Measurements from ENCODE around the gene NDUFV1.
A peak's percentile ranks its signal among the peaks of the same experiment; 100 is the strongest.
"Not testable (repeated sequence)": the region's sequence is repeated elsewhere in the genome, so short reads cannot be mapped to it uniquely, and the experiment has no call there.

Gene NDUFV1

DNA sequence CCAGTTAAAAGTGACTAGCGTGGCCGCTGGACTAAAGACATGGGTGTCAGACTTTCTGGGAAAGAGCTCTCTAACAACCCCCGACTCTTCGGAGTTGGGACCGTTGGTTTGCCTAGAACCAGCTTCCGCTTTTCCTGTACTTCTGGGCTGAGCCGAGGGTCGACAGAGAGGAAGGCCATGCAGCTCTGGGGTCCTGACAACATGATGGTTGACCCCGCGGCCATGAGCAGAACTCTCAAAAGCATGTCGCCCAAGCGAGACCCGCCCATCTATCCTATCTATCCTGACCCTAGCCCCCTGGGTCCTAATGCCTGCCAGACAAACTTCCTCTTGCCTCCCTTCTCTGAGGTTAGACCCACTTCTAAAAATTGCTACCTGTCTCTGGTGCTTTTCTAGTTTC lies 13.9 kb downstream of the NDUFV1 start:
- H3K27me3 Mint-ChIP-seq; H3K4me3 Mint-ChIP-seq; DNase-seq (ENCODE audit: low spot score in 2 of 2); H3K36me3 Mint-ChIP-seq; ATAC-seq (ENCODE audit: low read depth); H3K9me3 Mint-ChIP-seq; H3K27ac Mint-ChIP-seq; H3K4me1 Mint-ChIP-seq: not testable (repeated sequence)

DNA sequence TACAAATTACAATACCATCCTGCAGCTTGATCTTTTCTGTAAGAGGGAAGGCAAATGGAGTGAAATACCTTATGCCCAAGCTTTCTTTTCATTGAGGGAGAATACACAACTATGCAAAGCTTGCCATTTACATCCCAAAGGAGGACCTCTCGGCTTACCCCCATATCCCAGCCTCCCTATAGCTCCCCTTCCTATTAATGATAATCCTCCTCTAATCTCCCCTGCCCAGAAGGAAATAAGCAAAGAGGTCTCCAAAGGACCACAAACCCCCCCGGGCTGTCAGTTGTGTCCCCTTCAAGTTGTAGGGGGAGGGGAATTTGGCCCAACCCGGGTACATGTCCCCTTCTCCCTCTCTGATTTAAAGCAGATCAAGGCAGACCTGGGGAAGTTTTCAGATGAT lies 15.2 kb downstream of the NDUFV1 start:
- not testable (repeated sequence) for H3K4me3 Mint-ChIP-seq; DNase-seq (ENCODE audit: low spot score in 2 of 2); H3K27ac Mint-ChIP-seq; H3K36me3 Mint-ChIP-seq; H3K27me3 Mint-ChIP-seq; H3K4me1 Mint-ChIP-seq; H3K9me3 Mint-ChIP-seq; ATAC-seq (ENCODE audit: low read depth)

DNA sequence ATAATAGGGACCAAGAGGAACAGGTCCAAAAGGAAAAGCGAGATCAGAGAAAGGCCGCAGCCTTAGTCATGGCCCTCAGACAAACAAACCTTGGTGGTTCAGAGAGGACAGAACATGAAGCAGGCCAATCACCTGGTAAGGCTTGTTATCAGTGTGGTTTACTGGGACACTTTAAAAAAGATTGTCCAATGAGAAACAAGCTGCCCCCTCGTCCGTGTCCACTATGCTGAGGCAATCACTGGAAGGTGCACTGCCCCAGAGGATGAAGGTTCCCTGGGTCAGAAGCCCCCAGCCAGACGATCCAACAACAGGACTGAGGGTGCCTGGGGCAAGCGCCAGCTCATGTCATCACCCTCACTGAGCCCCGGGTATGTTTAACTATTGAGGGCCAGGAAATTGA lies 16.2 kb downstream of the NDUFV1 start:
- H3K36me3 Mint-ChIP-seq; ATAC-seq (ENCODE audit: low read depth); H3K4me1 Mint-ChIP-seq; DNase-seq (ENCODE audit: low spot score in 2 of 2); H3K27ac Mint-ChIP-seq; H3K9me3 Mint-ChIP-seq; H3K27me3 Mint-ChIP-seq; H3K4me3 Mint-ChIP-seq: not testable (repeated sequence)

- not testable (repeated sequence) for H3K27me3 Mint-ChIP-seq; H3K9me3 Mint-ChIP-seq; H3K36me3 Mint-ChIP-seq; H3K4me1 Mint-ChIP-seq; ATAC-seq (ENCODE audit: low read depth); DNase-seq (ENCODE audit: low spot score in 2 of 2); H3K4me3 Mint-ChIP-seq; H3K27ac Mint-ChIP-seq
These were observed 17.1 kb downstream of the NDUFV1 start for GRCh38 chr11:67623795-67624194.

- H3K27ac Mint-ChIP-seq, H3K4me3 Mint-ChIP-seq: not testable (repeated sequence)
These were observed 19.5 kb downstream of the NDUFV1 start for GRCh38 chr11:67626131-67626833.

DNA sequence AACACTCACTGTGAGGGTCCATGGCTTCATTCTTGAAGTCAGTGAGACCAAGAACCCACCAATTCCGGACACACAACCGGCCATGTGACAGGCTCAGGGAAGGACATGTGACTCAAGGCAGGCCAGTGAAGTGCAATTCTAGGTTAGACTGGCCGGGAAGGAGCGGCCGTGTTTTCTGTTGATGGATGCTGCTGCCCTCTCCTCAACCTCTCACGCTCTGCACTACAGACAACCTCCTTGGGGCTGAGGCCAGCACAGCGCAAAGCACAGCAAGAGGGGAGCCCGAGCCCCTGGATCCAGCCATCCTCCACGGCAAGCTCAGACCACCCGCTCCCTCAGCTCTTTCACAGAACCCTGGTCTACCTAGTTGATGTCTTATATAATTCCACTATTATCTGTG lies 20.2 kb downstream of the NDUFV1 start:
- Mint-ChIP-seq H3K27ac (no peak overlapping the region), H3K4me1 (peaks cover 14% of the 10 kb centered on the region), H3K4me3 (no peak overlapping the region)

More at GRCh38 chr11:67626131-67626833, 19.5 kb downstream of the NDUFV1 start:
- H3K4me1 Mint-ChIP-seq = peaks cover 14% of the 10 kb centered on the region
- DNase-seq (ENCODE audit: low spot score in 2 of 2); H3K27me3 Mint-ChIP-seq; H3K9me3 Mint-ChIP-seq; H3K36me3 Mint-ChIP-seq; ATAC-seq (ENCODE audit: low read depth): not testable (repeated sequence)

GRCh38 chr11:67627441-67627811 lies 20.7 kb downstream of the NDUFV1 start:
- Mint-ChIP-seq H3K4me1 (peaks cover 14% of the 10 kb centered on the region), H3K27me3 (no peaks in the 10 kb centered on the region), H3K9me3 (no peaks in the 10 kb centered on the region), H3K27ac (no peak overlapping the region), H3K4me3 (no peak overlapping the region), H3K36me3 (no peaks in the 10 kb centered on the region)
- ATAC-seq (ENCODE audit: low read depth) (no peak), DNase-seq (ENCODE audit: low spot score in 2 of 2) (no peak)

More for the DNA sequence above, 20.2 kb downstream of the NDUFV1 start:
- ATAC-seq (ENCODE audit: low read depth) (no peak), DNase-seq (ENCODE audit: low spot score in 2 of 2) (no peak)
- H3K36me3 Mint-ChIP-seq = no peaks in the 10 kb centered on the region
- H3K27me3 Mint-ChIP-seq = no peaks in the 10 kb centered on the region
- H3K9me3 Mint-ChIP-seq = no peaks in the 10 kb centered on the region

GRCh38 chr11:67627812-67628624 lies 21.3 kb downstream of the NDUFV1 start:
- no peaks in the 10 kb centered on the region for H3K9me3 Mint-ChIP-seq
- peak overlapping the region; percentile 27 for H3K4me3 Mint-ChIP-seq
- ATAC-seq (ENCODE audit: low read depth) = no peak
- H3K27ac Mint-ChIP-seq = no peak overlapping the region
- H3K4me1 Mint-ChIP-seq = peaks cover 14% of the 10 kb centered on the region
- no peak for DNase-seq (ENCODE audit: low spot score in 2 of 2)
- H3K27me3 Mint-ChIP-seq = no peaks in the 10 kb centered on the region
- no peaks in the 10 kb centered on the region for H3K36me3 Mint-ChIP-seq

- H3K27ac Mint-ChIP-seq = no peak overlapping the region
These were observed 22.1 kb downstream of the NDUFV1 start for GRCh38 chr11:67628710-67629385.

DNA sequence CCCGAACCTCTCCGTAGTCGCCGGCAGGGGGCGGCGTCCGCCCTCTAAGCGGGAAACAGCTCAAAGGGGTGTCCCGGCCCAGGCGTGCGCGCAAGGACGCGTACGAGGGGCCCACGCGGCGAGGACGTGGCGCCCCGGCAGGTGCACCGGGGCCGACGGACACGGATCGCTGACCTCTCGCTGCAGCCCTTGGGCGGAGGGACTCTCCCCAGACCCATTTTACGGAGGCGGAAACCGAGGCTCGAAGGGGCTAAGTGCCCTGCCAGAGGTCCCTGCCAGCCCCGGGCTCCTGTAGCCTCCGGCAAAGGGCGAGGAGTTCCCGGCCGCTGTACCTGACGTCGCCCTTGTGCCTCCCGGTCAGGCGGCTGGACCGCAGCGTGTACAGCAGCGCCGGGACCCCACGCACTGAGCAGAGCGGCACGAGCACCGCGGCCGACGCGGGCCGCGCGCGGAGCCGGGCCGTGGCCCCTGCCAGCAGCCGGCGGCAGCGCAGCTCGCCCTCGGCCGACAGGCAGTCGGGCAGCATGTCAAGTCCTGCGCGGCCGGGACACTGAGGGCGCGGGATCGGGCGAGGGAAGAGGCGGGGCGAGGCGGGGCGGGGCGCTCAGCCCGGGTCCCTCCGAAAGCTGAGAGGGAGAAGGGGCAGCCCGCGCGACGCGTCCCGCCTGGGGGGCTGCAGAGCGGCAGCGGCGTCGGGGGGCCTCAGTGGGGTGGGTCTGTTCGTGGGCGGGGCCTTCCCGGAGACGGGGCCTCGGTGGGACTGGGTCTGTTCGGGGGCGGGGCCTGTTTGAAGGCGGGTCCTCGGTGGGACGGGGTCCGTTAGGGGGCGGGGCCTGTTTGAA lies 22.9 kb downstream of the NDUFV1 start, which contains the start of gene NUDT8:
Gene NUDT8 (minus strand): TSS at position 552 of the 842 bp plus-strand sequence. CDS start 26 bp downstream, at position 526.
- Mint-ChIP-seq H3K36me3 (no peaks in the 10 kb centered on the region), H3K4me1 (peaks cover 14% of the 10 kb centered on the region), H3K27ac (peak within 1 kb of the TSS; percentile 62), H3K27me3 (no peaks in the 10 kb centered on the region), H3K4me3 (peak within 1 kb of the TSS; percentile 81), H3K9me3 (no peaks in the 10 kb centered on the region)
- DNase-seq (ENCODE audit: low spot score in 2 of 2) = peak; percentile 87 to 92
- peak; percentile 65 for ATAC-seq (ENCODE audit: low read depth)

More at GRCh38 chr11:67628710-67629385, 22.1 kb downstream of the NDUFV1 start:
- DNase-seq (ENCODE audit: low spot score in 2 of 2) = no peak
- H3K9me3 Mint-ChIP-seq = no peaks in the 10 kb centered on the region
- H3K36me3 Mint-ChIP-seq = no peaks in the 10 kb centered on the region
- H3K27me3 Mint-ChIP-seq = no peaks in the 10 kb centered on the region
- ATAC-seq (ENCODE audit: low read depth) = no peak
- H3K4me1 Mint-ChIP-seq = peaks cover 14% of the 10 kb centered on the region
- peak overlapping the region; percentile 81 for H3K4me3 Mint-ChIP-seq

DNA sequence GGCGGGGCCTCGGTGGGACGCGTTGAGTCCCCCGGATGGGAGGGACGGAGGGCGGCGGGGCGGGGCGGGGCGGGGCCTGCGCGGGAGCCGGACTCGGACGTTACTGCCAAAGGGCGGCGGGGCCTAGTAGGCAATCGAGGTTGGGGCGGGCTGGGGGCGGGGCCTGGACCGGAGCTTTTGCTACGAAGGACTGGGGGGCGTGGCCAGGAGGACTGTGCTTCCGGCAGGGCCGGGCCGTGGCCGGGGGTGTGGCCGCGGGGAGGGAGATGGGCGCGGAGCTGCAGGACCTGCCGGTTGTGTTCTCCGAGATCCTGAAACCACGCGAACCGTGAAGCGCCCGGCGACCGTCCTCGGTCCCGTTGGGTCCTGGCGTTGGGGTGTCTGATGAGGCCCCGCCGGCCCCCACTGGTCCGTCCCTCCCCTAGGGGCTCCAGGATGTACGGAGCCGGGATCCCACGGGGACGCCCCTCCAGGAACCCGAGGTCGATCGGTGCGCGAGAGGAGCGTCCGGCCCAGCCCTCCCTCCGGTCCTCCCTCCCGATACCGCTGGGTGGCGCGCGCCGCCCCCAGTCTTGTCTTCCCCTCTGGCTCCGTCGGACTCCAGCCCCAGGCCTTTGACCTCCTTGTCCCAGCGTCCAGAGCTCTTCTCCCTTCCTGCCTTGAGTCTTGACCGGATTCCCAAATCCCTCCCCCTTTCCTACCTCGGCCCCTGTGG lies 23.6 kb downstream of the NDUFV1 start:
- H3K36me3 Mint-ChIP-seq = no peaks in the 10 kb centered on the region
- no peaks in the 10 kb centered on the region for H3K27me3 Mint-ChIP-seq
- H3K27ac Mint-ChIP-seq = peak overlapping the region; percentile 62
- peaks cover 11% of the 10 kb centered on the region for H3K4me1 Mint-ChIP-seq
- peak; percentile 61 for ATAC-seq (ENCODE audit: low read depth)
- DNase-seq (ENCODE audit: low spot score in 2 of 2) = peak; percentile 89 to 90
- peak overlapping the region; percentile 81 for H3K4me3 Mint-ChIP-seq
- no peaks in the 10 kb centered on the region for H3K9me3 Mint-ChIP-seq

- H3K4me1 Mint-ChIP-seq = peaks cover 11% of the 10 kb centered on the region
- no peaks in the 10 kb centered on the region for H3K36me3 Mint-ChIP-seq
- no peak for DNase-seq (ENCODE audit: low spot score in 2 of 2)
These were observed 24.2 kb downstream of the NDUFV1 start for GRCh38 chr11:67630943-67631331.

DNA sequence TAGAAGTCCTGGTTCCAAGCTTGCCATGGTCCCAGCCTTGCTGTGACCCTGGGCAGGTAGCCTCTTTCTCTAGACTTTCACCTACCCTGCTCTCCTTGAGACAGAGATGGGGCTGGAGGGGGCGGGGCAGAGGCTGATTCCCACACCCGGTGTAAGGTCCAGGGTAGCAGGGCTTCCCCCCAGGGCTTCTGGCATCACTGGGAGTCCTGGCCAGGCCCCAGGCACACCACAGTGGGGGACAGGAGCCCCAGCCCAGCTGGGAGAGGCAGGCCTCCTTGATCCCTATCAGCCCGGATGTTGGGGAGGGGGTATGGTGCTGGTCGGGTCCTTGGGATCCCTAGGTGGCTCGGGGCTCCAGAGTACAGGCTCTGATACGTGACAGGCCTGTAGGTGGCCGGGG lies 24.7 kb downstream of the NDUFV1 start:
- DNase-seq (ENCODE audit: low spot score in 2 of 2) (no peak), ATAC-seq (ENCODE audit: low read depth) (no peak)
- Mint-ChIP-seq H3K27ac (no peak overlapping the region), H3K4me3 (no peak overlapping the region), H3K36me3 (no peaks in the 10 kb centered on the region), H3K9me3 (no peaks in the 10 kb centered on the region), H3K4me1 (peaks cover 11% of the 10 kb centered on the region), H3K27me3 (no peaks in the 10 kb centered on the region)

More at GRCh38 chr11:67630943-67631331, 24.2 kb downstream of the NDUFV1 start:
- Mint-ChIP-seq H3K4me3 (peak overlapping the region; percentile 81), H3K9me3 (no peaks in the 10 kb centered on the region), H3K27me3 (no peaks in the 10 kb centered on the region), H3K27ac (peak overlapping the region; percentile 62)
- ATAC-seq (ENCODE audit: low read depth) = no peak
